ENCODE data around the gene FOXD2.

DNA sequence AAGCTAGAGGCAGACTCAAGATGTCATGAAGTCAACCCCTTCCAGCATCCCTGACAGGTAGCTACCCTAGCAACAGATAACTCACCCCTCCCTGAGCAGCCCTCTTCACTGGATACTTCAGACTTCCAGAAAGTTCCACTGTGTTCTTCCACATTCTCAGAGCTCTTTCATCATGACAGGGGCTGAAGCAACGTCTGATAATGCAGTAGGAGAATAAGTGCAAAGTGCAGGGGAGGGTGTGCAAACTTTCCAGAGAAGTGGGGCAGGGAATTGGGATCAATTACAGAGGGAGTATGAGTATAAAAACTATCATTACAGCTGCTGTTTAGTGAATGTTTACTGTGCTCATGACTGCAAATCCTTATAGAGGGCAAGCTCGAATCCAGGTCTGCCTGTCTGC is 48.1 kb upstream of the FOXD2 start:
- TF ChIP-seq, protein P1, sequence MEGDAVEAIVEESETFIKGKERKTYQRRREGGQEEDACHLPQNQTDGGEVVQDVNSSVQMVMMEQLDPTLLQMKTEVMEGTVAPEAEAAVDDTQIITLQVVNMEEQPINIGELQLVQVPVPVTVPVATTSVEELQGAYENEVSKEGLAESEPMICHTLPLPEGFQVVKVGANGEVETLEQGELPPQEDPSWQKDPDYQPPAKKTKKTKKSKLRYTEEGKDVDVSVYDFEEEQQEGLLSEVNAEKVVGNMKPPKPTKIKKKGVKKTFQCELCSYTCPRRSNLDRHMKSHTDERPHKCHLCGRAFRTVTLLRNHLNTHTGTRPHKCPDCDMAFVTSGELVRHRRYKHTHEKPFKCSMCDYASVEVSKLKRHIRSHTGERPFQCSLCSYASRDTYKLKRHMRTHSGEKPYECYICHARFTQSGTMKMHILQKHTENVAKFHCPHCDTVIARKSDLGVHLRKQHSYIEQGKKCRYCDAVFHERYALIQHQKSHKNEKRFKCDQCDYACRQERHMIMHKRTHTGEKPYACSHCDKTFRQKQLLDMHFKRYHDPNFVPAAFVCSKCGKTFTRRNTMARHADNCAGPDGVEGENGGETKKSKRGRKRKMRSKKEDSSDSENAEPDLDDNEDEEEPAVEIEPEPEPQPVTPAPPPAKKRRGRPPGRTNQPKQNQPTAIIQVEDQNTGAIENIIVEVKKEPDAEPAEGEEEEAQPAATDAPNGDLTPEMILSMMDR (IDR thresholded peaks at IDR 0.05) = no peak
- TF ChIP-seq POLR2AphosphoS5 (IDR thresholded peaks at IDR 0.05) = no peak

All from esophagus muscularis mucosa (tissue), 3 donors.